Testis (tissue), 2 donors: ENCODE data around the gene ATRIP.

Experiments used
- CTCF ChIP-seq, 3 experiments: fragments of 450-650 bp in 2 of 3; fragments of 200-600 bp in 1 of 3; sonication (generic) in 1 of 3; IDR thresholded peaks; one replicate each; pipeline ENCODE4 v1.5.1; 2016 to 2019; ENCODE audit warnings: antibody characterized with exemption in 3 of 3, mild to moderate bottlenecking in 2 of 3, moderate library complexity in 1 of 3
- POLR2A ChIP-seq: fragments of 450-650 bp; IDR thresholded peaks from one replicate; pipeline ENCODE4 v1.6.1; 2017; ENCODE audit warnings: antibody characterized with exemption, mild to moderate bottlenecking, moderate library complexity

GRCh38 chr3:48409291-48410201, 37.0 kb upstream of the ATRIP start:
- no peak for TF ChIP-seq CTCF (IDR thresholded peaks at IDR 0.05)
- no peak for TF ChIP-seq POLR2A
